ENCODE results near the gene HAPLN3. TPM values are rescaled to one million over a fixed set of nuclear protein-coding genes. Genes with fewer than 3 reads are reported as not detected.

Gene HAPLN3
- total RNA-seq, 4 donors from 2014 or later = 4.4 to 27.3 (median 16.2) TPM

DNA sequence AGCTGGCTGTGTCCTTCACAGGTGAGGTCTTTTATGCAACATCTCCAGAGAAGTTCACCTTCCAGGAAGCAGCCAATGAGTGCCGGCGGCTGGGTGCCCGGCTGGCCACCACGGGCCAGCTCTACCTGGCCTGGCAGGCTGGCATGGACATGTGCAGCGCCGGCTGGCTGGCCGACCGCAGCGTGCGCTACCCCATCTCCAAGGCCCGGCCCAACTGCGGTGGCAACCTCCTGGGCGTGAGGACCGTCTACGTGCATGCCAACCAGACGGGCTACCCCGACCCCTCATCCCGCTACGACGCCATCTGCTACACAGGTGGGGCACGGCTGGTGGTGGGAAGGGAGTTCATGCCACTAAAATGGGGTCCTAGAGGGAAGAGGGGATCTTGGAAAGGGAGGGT, 52.0 kb downstream of the HAPLN3 start:
- Histone ChIP-seq H3K36me3 (no peaks in the 10 kb centered on the region), H3K27ac (no peak overlapping the region), H3K4me1 (no peaks in the 10 kb centered on the region), H3K9me3 (no peaks in the 10 kb centered on the region), H3K27me3 (no peaks in the 10 kb centered on the region), H3K4me3 (no peak overlapping the region)
- 93 to 94% methylated on average over 19 to 20 of the region's 21 CpGs for WGBS, 2 donors
- TF ChIP-seq, protein P1, sequence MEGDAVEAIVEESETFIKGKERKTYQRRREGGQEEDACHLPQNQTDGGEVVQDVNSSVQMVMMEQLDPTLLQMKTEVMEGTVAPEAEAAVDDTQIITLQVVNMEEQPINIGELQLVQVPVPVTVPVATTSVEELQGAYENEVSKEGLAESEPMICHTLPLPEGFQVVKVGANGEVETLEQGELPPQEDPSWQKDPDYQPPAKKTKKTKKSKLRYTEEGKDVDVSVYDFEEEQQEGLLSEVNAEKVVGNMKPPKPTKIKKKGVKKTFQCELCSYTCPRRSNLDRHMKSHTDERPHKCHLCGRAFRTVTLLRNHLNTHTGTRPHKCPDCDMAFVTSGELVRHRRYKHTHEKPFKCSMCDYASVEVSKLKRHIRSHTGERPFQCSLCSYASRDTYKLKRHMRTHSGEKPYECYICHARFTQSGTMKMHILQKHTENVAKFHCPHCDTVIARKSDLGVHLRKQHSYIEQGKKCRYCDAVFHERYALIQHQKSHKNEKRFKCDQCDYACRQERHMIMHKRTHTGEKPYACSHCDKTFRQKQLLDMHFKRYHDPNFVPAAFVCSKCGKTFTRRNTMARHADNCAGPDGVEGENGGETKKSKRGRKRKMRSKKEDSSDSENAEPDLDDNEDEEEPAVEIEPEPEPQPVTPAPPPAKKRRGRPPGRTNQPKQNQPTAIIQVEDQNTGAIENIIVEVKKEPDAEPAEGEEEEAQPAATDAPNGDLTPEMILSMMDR (IDR thresholded peaks at IDR 0.05) = no peak
- TF ChIP-seq POLR2A (IDR thresholded peaks at IDR 0.05) (no peak), EP300 (IDR thresholded peaks at IDR 0.05) (no peak)
- no peak for DNase-seq (ENCODE audit: low spot score in 2 of 2)

DNA sequence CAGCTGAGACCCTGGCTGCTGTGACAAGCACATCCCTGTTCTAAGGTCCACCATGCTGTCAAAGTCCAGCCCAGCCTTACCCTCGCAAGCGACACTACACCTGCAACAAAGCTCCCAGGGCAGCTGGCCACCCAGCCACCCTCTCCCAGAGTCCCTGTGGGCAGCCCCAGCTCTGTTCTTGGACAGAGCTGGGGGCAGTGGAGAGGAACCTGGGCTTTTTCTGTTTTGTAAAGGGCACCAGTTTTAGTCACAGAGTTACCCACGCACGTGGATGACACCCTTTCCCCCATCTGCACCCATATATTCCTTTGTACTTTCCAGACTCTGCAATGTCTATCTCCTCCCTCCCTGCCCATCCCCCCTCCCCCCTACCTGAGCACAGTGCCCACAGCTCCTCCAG, 53.2 kb downstream of the HAPLN3 start:
- Histone ChIP-seq H3K4me1 (no peaks in the 10 kb centered on the region), H3K9me3 (no peaks in the 10 kb centered on the region), H3K36me3 (no peaks in the 10 kb centered on the region), H3K27me3 (no peaks in the 10 kb centered on the region), H3K27ac (no peak overlapping the region), H3K4me3 (no peak overlapping the region)
- DNase-seq (ENCODE audit: low spot score in 2 of 2) = no peak
- WGBS, 2 donors = 80 to 85% methylated on average over 4 of the region's 4 CpGs
- TF ChIP-seq POLR2A (IDR thresholded peaks at IDR 0.05) (no peak), EP300 (IDR thresholded peaks at IDR 0.05) (no peak)
- TF ChIP-seq, protein P1 (IDR thresholded peaks at IDR 0.05) = no peak

DNA sequence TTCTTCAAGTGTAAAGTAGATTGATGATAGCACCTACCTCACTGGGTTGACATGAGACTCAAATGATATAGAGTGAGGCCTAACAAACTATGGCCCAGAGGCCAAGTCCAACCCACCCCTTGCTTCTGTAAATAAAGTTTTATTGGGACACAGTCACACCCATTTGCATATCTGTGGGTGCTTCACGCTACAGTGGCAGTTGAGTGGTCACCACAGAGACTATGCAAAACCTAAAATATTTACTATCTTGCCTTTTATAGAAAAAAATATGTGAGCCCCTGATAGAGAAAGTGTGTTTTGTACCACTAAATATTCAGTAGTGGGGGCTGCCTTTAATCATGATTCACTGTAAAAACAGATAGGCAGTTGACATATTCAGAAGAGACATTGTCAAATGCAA, 54.1 kb downstream of the HAPLN3 start:
- TF ChIP-seq, protein P1 (IDR thresholded peaks at IDR 0.05) = no peak
- no peak for TF ChIP-seq EP300 (IDR thresholded peaks at IDR 0.05)
- no peak for TF ChIP-seq POLR2A (IDR thresholded peaks at IDR 0.05)
- DNase-seq (ENCODE audit: low spot score in 2 of 2) = no peak
- Histone ChIP-seq H3K4me1 (no peaks in the 10 kb centered on the region), H3K27me3 (no peaks in the 10 kb centered on the region), H3K27ac (no peak overlapping the region), H3K9me3 (no peaks in the 10 kb centered on the region), H3K36me3 (no peaks in the 10 kb centered on the region), H3K4me3 (no peak overlapping the region)
- WGBS, 2 donors = 75 to 93% methylated on average over 1 of the region's 1 CpG

DNA sequence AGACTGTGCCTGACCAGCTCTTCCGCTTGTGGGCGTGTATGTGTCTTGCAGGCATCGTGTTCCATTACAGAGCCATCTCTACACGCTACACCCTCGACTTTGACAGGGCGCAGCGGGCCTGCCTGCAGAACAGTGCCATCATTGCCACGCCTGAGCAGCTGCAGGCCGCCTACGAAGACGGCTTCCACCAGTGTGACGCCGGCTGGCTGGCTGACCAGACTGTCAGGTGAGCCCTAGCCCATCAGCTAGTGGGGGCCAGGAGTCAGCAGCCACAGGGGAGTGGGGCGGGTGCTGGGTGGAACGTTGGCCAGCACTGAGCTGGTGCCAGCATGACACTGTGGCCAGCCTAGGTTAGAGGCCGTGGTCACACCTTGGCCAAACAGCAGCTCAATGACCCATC, 55.4 kb downstream of the HAPLN3 start:
- 85 to 93% methylated on average over 8 to 16 of the region's 16 CpGs for WGBS, 2 donors
- TF ChIP-seq, protein P1 (IDR thresholded peaks at IDR 0.05) = no peak
- TF ChIP-seq POLR2A (IDR thresholded peaks at IDR 0.05) = no peak
- no peaks in the 10 kb centered on the region for H3K36me3 ChIP-seq
- H3K27ac ChIP-seq = no peak overlapping the region
- no peaks in the 10 kb centered on the region for H3K4me1 ChIP-seq
- no peak overlapping the region for H3K4me3 ChIP-seq
- DNase-seq (ENCODE audit: low spot score in 2 of 2) = no peak
- no peaks in the 10 kb centered on the region for H3K9me3 ChIP-seq
- no peaks in the 10 kb centered on the region for H3K27me3 ChIP-seq

DNA sequence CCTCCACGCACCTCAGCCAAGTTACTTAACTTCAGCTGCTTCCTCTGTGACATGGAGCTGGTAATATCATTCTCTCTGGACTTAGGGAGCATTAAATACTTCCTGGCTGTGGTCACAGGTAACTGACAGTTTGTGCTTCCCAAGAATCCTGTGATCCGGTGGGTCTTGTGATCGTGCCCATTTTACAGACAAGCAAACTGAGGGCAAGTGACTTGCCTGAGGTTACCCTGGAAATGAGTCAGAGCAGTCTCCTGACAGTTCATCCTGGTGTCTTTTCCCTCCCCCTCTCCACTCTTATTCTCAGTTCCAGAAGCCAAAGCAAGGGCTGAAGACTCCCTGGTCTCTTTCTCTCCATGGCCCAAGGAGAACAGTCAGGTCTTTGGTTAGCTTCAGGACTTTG, 56.2 kb downstream of the HAPLN3 start:
- no peaks in the 10 kb centered on the region for H3K36me3 ChIP-seq
- 84 to 93% methylated on average over 3 of the region's 3 CpGs for WGBS, 2 donors
- no peak overlapping the region for H3K4me3 ChIP-seq
- no peak for TF ChIP-seq POLR2A (IDR thresholded peaks at IDR 0.05)
- TF ChIP-seq EP300 (IDR thresholded peaks at IDR 0.05) = no peak
- TF ChIP-seq, protein P1 (IDR thresholded peaks at IDR 0.05) = no peak
- no peaks in the 10 kb centered on the region for H3K27me3 ChIP-seq
- H3K4me1 ChIP-seq = peaks cover 0 to 6% (median 1%) of the 10 kb centered on the region in 4 donors
- no peaks in the 10 kb centered on the region for H3K9me3 ChIP-seq
- no peak overlapping the region for H3K27ac ChIP-seq
- DNase-seq (ENCODE audit: low spot score in 2 of 2) = no peak

Measured in tibial nerve (tissue), 4 donors.